OCI-LY3 (cell line): Measurements from ENCODE around the gene COL16A1.

Source experiments
- H2AFZ ChIP-seq: fragments of 200-600, 300-600 bp; shearing (Covaris generic); 2 replicates; pipeline ENCODE4 v1.6.0; 2014; ENCODE audit warnings: antibody characterized with exemption, low read depth, low read length
- H3K27ac ChIP-seq: fragments of 200-600, 300-600 bp; sonication (generic); 2 replicates; pipeline ENCODE4 v1.5.1; 2014; ENCODE audit warnings: mild to moderate bottlenecking, low read length, moderate library complexity, mixed read lengths
- H3K27me3 ChIP-seq: fragments of 200-600, 300-600 bp; sonication (generic); 2 replicates; pipeline ENCODE4 v1.6.1; 2014; ENCODE audit warnings: low read depth, low read length, mixed read lengths
- H3K36me3 ChIP-seq: fragments of 200-600, 300-600 bp; sonication (generic); replicated peaks from 2 replicates; pipeline ENCODE3; 2014; ENCODE audit warnings: low read depth, low read length, mixed read lengths
- H3K4me1 ChIP-seq: fragments of 300-600, 200-600 bp; sonication (generic); 2 replicates; pipeline ENCODE4 v1.6.1; 2014; ENCODE audit warnings: low read length, mixed read lengths
- H3K4me2 ChIP-seq: fragments of 200-600, 300-600 bp; sonication (generic); 2 replicates; pipeline ENCODE4 v1.6.1; 2014; ENCODE audit warnings: low read length, mixed read lengths
- H3K4me3 ChIP-seq: fragments of 300-600, 200-600 bp; sonication (generic); 2 replicates; pipeline ENCODE4 v1.5.1; 2014; ENCODE audit warnings: antibody characterized with exemption, mild to moderate bottlenecking, low read length, moderate library complexity
- H3K79me2 ChIP-seq: fragments of 300-600, 200-600 bp; shearing (Covaris generic); 2 replicates; pipeline ENCODE4 v1.6.1; 2014; ENCODE audit warnings: mild to moderate bottlenecking, low read length, mixed read lengths
- H3K9ac ChIP-seq: fragments of 300-600, 200-600 bp; shearing (Covaris generic); 2 replicates; pipeline ENCODE4 v1.6.0; 2014; ENCODE audit warnings: mild to moderate bottlenecking, low read length, moderate library complexity
- H3K9me3 ChIP-seq: fragments of 200-600, 300-600 bp; shearing (Covaris generic); 2 replicates; pipeline ENCODE4 v1.6.1; 2014; ENCODE audit warnings: low read length, mixed read lengths; ENCODE audit not compliant: insufficient read depth
- H4K20me1 ChIP-seq: fragments of 200-600, 300-600 bp; sonication (generic); 2 replicates; pipeline ENCODE4 v1.6.1; 2016; ENCODE audit warnings: low read length, mixed read lengths; ENCODE audit not compliant: insufficient read depth
- EZH2phosphoT487 ChIP-seq: fragments of 200-600 bp; shearing (Covaris generic); IDR thresholded peaks from 2 replicates; pipeline ENCODE4 v1.6.1; 2018; ENCODE audit warnings: antibody characterized with exemption, mixed run types, low read depth
- TF ChIP-seq, protein P1 (sequence below): fragments of 200-600, 300-600 bp; sonication (generic); IDR thresholded peaks from 2 replicates; pipeline ENCODE4 v1.5.1; 2014; ENCODE audit warnings: antibody characterized with exemption, low read length, low read depth

COL16A1 gene

DNA sequence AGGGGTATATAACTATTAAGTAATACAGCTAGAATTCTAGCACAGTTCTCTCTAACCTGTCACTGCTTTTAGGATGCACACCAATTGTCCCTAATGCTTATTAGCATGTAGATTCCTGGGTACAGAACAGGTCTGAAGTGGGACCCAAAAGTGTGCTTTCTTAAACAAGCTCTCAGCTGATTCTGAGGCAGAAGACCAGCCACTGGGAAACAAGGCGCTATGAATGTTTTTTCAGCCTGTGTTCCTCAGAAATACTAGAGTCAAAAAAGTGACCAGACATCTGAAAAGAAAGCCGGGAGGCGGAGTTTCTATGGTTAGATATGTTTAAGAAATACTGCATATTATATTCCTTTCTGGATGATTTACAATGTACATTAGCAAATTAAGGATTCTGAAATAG, 60.9 kb downstream of the COL16A1 start:
- peaks cover 50% of the 10 kb centered on the region for H3K79me2 ChIP-seq
- no peak overlapping the region for H3K27ac ChIP-seq
- H4K20me1 ChIP-seq, result no peaks in the 10 kb centered on the region; the same call in 1 of the 2 replicates
- H3K36me3 ChIP-seq, result no peaks in the 10 kb centered on the region
- H3K27me3 ChIP-seq, result no peaks in the 10 kb centered on the region
- H3K9me3 ChIP-seq, result no peaks in the 10 kb centered on the region
- H2AFZ ChIP-seq, result no peak overlapping the region
- no peak overlapping the region for H3K9ac ChIP-seq
- no peak overlapping the region for H3K4me3 ChIP-seq
- no peak for TF ChIP-seq EZH2phosphoT487
- TF ChIP-seq, protein P1, sequence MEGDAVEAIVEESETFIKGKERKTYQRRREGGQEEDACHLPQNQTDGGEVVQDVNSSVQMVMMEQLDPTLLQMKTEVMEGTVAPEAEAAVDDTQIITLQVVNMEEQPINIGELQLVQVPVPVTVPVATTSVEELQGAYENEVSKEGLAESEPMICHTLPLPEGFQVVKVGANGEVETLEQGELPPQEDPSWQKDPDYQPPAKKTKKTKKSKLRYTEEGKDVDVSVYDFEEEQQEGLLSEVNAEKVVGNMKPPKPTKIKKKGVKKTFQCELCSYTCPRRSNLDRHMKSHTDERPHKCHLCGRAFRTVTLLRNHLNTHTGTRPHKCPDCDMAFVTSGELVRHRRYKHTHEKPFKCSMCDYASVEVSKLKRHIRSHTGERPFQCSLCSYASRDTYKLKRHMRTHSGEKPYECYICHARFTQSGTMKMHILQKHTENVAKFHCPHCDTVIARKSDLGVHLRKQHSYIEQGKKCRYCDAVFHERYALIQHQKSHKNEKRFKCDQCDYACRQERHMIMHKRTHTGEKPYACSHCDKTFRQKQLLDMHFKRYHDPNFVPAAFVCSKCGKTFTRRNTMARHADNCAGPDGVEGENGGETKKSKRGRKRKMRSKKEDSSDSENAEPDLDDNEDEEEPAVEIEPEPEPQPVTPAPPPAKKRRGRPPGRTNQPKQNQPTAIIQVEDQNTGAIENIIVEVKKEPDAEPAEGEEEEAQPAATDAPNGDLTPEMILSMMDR, result no peak
- H3K4me2 ChIP-seq, result no peak overlapping the region
- H3K4me1 ChIP-seq, result peaks cover 36% of the 10 kb centered on the region

DNA sequence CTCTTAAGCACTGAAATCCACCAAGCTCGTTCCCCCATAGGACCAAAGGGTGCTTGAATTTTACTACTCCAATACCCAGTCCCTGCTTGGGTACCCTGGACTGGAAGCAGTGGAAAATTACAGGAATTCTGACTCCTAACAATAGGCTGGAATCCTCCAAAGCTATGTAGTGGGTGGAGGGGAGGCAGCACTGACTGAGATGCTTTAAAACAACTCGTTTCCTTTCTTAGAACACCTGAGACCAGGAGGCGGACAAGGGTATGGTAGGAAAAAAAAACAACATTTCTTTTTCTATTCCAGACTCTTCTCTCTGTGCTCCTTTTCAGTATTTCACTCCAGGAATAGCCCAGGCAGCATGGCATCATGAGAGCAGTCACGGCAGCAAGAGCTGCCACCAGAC, 61.5 kb downstream of the COL16A1 start:
- no peak overlapping the region for H3K9ac ChIP-seq
- no peak for TF ChIP-seq EZH2phosphoT487
- TF ChIP-seq, protein P1, result no peak
- peaks cover 42% of the 10 kb centered on the region for H3K4me1 ChIP-seq
- H3K79me2 ChIP-seq, result peaks cover 56% of the 10 kb centered on the region
- H3K4me2 ChIP-seq, result no peak overlapping the region
- no peaks in the 10 kb centered on the region for H3K9me3 ChIP-seq
- H4K20me1 ChIP-seq, result no peaks in the 10 kb centered on the region; the same call in 1 of the 2 replicates
- no peak overlapping the region for H3K27ac ChIP-seq
- H2AFZ ChIP-seq, result no peak overlapping the region
- no peaks in the 10 kb centered on the region for H3K36me3 ChIP-seq
- no peaks in the 10 kb centered on the region for H3K27me3 ChIP-seq
- no peak overlapping the region for H3K4me3 ChIP-seq

DNA sequence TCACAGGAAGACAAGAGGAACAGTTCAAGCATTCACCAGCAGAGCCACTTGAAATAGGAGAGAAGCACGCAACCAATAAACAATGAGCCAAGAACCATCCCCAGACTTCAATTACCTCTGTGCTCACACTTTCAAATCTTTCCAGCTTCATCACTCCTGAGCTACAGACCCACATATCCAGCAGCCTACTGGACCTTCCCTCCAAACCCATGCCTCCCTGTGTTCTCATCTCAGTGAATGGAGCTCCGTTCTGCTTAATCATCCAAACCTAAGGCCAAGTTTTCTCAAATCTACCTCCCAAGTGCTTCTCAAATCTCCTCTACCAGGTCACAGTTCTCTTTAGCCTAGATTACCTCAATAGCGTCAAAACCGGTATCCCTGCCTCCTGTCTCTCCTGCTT, 62.9 kb downstream of the COL16A1 start:
- no peak overlapping the region for H3K4me3 ChIP-seq
- H4K20me1 ChIP-seq, result no peaks in the 10 kb centered on the region; the same call in 1 of the 2 replicates
- H3K9me3 ChIP-seq, result no peaks in the 10 kb centered on the region
- H3K79me2 ChIP-seq, result peaks cover 70% of the 10 kb centered on the region
- peaks cover 48% of the 10 kb centered on the region for H3K4me1 ChIP-seq
- no peaks in the 10 kb centered on the region for H3K36me3 ChIP-seq
- TF ChIP-seq EZH2phosphoT487, result no peak
- TF ChIP-seq, protein P1, result no peak
- no peak overlapping the region for H2AFZ ChIP-seq
- H3K27me3 ChIP-seq, result no peaks in the 10 kb centered on the region
- H3K9ac ChIP-seq, result no peak overlapping the region
- no peak overlapping the region for H3K27ac ChIP-seq
- no peak overlapping the region for H3K4me2 ChIP-seq

DNA sequence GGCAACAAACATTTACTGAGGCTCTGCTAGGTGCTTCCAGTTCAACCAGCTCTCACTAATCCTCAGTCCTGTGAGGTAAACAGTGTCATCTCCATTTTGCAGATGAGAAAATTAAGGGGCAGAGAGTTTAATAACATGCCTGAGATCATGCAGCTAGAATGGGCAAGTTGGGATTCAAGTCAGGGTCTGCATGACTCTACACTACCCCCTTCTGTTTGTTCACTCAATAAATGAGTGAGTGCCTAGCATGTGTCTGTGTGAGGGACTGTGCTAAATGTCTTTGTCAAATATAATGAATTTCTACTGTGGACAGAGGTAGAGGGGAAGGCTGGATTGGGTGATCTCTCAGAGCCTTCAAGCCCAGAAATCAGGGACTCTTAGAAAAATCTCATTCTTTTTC, 63.6 kb downstream of the COL16A1 start:
- peak overlapping the region; percentile 65; the same call in 1 of the 2 replicates for H3K27ac ChIP-seq
- TF ChIP-seq, protein P1, result peak; percentile 16; the same call in 1 of the 2 replicates
- no peak for TF ChIP-seq EZH2phosphoT487

More for the DNA sequence above, 63.6 kb downstream of the COL16A1 start:
- H3K4me3 ChIP-seq, result no peak overlapping the region
- no peak overlapping the region for H3K9ac ChIP-seq
- peak overlapping the region; percentile 69; the same call in 1 of the 2 replicates for H3K4me2 ChIP-seq
- no peaks in the 10 kb centered on the region for H3K9me3 ChIP-seq
- no peaks in the 10 kb centered on the region for H3K27me3 ChIP-seq
- no peak overlapping the region for H2AFZ ChIP-seq
- peaks cover 77% of the 10 kb centered on the region for H3K79me2 ChIP-seq
- no peaks in the 10 kb centered on the region for H3K36me3 ChIP-seq
- no peaks in the 10 kb centered on the region; the same call in 1 of the 2 replicates for H4K20me1 ChIP-seq
- peaks cover 43% of the 10 kb centered on the region for H3K4me1 ChIP-seq
